Spleen (tissue), 7 donors: ENCODE data around the gene QRFP.

Experiments used
- CTCF ChIP-seq, 11 experiments: fragments of 200-600 bp in 7 of 11; fragments of 450-650 bp in 4 of 11; sonication (generic) in 4 of 11; IDR thresholded peaks in 8 of 11; conservative IDR thresholded peaks in 3 of 11; 1 replicate in 7 of 11; 2 replicates in 4 of 11; pipeline versions ENCODE4 v1.4.0 to v1.8.0; 2016 to 2021; ENCODE audit warnings: antibody characterized with exemption in 11 of 11, inconsistent platforms in 4 of 11, mild to moderate bottlenecking in 1 of 11
- POLR2A ChIP-seq, 3 donors: fragments of 450-650 bp; IDR thresholded peaks; one replicate each; pipeline ENCODE4 v1.5.1; 2017; ENCODE audit warnings: antibody characterized with exemption in 3 of 3, mild to moderate bottlenecking in 1 of 3
- POLR2AphosphoS5 ChIP-seq, 3 donors: sonication (generic); formaldehyde crosslinking; IDR thresholded peaks; one replicate each; pipeline ENCODE4 v1.5.1; 2017; ENCODE audit warnings: antibody characterized with exemption in 3 of 3
- donor health status: DM: no; HTN: no; CAD: no; lungs with moderate emphysema.
- donor health status: DM: no; HTN: no; CAD: no.
- donor health status: DM: no; HTN: no; CAD: no.

- TF ChIP-seq POLR2A (IDR thresholded peaks at IDR 0.05) (no peak), CTCF (IDR thresholded peaks at IDR 0.05 in 8 of 11, conservative IDR thresholded peaks at IDR 0.05 in 3 of 11) (no peak), POLR2AphosphoS5 (IDR thresholded peaks at IDR 0.05) (no peak)
Observed at GRCh38 chr9:130911254-130912049, 14.8 kb upstream of the QRFP start.
